Smooth muscle cell of trachea (primary cell): Measurements from ENCODE around the gene ARHGEF40. TPM values are rescaled to one million over a fixed set of nuclear protein-coding genes. Genes with fewer than 3 reads are reported as not detected.

Experiments used
- total RNA-seq: library from RNA; depleted of rRNA; stranded (reverse); fragments of >200 nt; gene quantifications from 2 replicates; pipeline ENCODE4 v1.2.1, GENCODE V29; 2014

ARHGEF40 gene
- total RNA-seq = 55.2 and 59.9 TPM in 2 replicates

GRCh38 chr14:21070083-21070609 is at the start of gene ARHGEF40:
Gene ARHGEF40 (plus strand): TSS chr14:21070304. CDS start chr14:21070397, 93 bp downstream.

GRCh38 chr14:21024585-21025370 is 45.3 kb upstream of the ARHGEF40 start, which contains the start of gene NDRG2:
Gene NDRG2 (minus strand): TSS chr14:21025061. CDS start chr14:21023315, 1,746 bp downstream.

GRCh38 chr14:21029917-21030316 is 40.2 kb upstream of the ARHGEF40 start, which contains the start of gene TPPP2:
Gene TPPP2 (plus strand): TSS chr14:21030217. CDS start chr14:21030582, 365 bp downstream.

GRCh38 chr14:21034707-21035106 is 35.4 kb upstream of the ARHGEF40 start, which contains the start of gene RNASE13:
Gene RNASE13 (minus strand): TSS chr14:21034807. CDS start chr14:21034288, 519 bp downstream.

GRCh38 chr14:21041676-21042433 is 28.2 kb upstream of the ARHGEF40 start, which contains the start of gene RNASE7:
Gene RNASE7 (plus strand): TSS chr14:21042362. CDS start chr14:21042993, 631 bp downstream.

GRCh38 chr14:21057803-21058675 is 12.1 kb upstream of the ARHGEF40 start, which contains the start of gene RNASE8:
Gene RNASE8 (plus strand): TSS chr14:21057822. CDS start chr14:21057893, 71 bp downstream.

GRCh38 chr14:21098076-21098891 is 28.2 kb downstream of the ARHGEF40 start, which contains the start of gene ZNF219:
Gene ZNF219 (minus strand): TSS chr14:21098655. CDS start chr14:21093591, 5,064 bp downstream.

GRCh38 chr14:21100931-21101330 is 30.8 kb downstream of the ARHGEF40 start, which contains the start of gene TMEM253:
Gene TMEM253 (plus strand): TSS chr14:21101066. CDS start chr14:21101344, 278 bp downstream.

Other genes with a start within 250 kb of the ARHGEF40 start
- gene RNASE3, start 178.9 kb upstream of the ARHGEF40 start, total RNA-seq = not detected in 2 replicates
- not detected in 2 replicates for gene RNASE2, start 114.8 kb upstream of the ARHGEF40 start, total RNA-seq
- gene METTL17, start 80.3 kb upstream of the ARHGEF40 start, total RNA-seq = 42.5 and 59.8 TPM in 2 replicates
- 0.17 TPM in 1 of 2 replicates, not detected in the other for gene SLC39A2, start 71.0 kb upstream of the ARHGEF40 start, total RNA-seq
- gene NDRG2, start 45.2 kb upstream of the ARHGEF40 start, total RNA-seq = 0.17 and 0.44 TPM in 2 replicates
- gene TPPP2, start 40.1 kb upstream of the ARHGEF40 start, total RNA-seq = under 0.01 TPM in 1 of 2 replicates, not detected in the other
- not detected in 2 replicates for gene RNASE13, start 35.5 kb upstream of the ARHGEF40 start, total RNA-seq
- 0.17 TPM in 1 of 2 replicates, not detected in the other for gene RNASE7, start 27.9 kb upstream of the ARHGEF40 start, total RNA-seq
- not detected in 2 replicates for gene RNASE8, start 12.5 kb upstream of the ARHGEF40 start, total RNA-seq
- gene ZNF219, start 28.4 kb downstream of the ARHGEF40 start, total RNA-seq = 1.5 and 5.1 TPM in 2 replicates
- 0.33 TPM in 1 of 2 replicates, not detected in the other for gene TMEM253, start 30.8 kb downstream of the ARHGEF40 start, total RNA-seq
- 0.15 TPM in 1 of 2 replicates, not detected in the other for gene OR5AU1, start 85.8 kb downstream of the ARHGEF40 start, total RNA-seq
- 629 and 814 TPM in 2 replicates for gene HNRNPC, start 199.1 kb downstream of the ARHGEF40 start, total RNA-seq
- gene RPGRIP1, start 209.8 kb downstream of the ARHGEF40 start, total RNA-seq = not detected in 2 replicates